ENCODE measurements around the gene SOCS6. TPM values are rescaled to one million over a fixed set of nuclear protein-coding genes. Genes with fewer than 3 reads are reported as not detected.

SOCS6 gene
- total RNA-seq, 4 donors from 2014 or later: 38.8 to 60.1 (median 41.1) TPM

GRCh38 chr18:70256184-70256583, 32.7 kb upstream of the SOCS6 start:
- TF ChIP-seq POLR2A (IDR thresholded peaks at IDR 0.05): no peak
- TF ChIP-seq CTCF (IDR thresholded peaks at IDR 0.05): no peak
- no peak overlapping the region for H3K4me3 ChIP-seq
- H3K27ac ChIP-seq: no peak overlapping the region
- no peak for DNase-seq
- no peaks in the 10 kb centered on the region for H3K36me3 ChIP-seq
- H3K27me3 ChIP-seq: no peaks in the 10 kb centered on the region
- no peaks in the 10 kb centered on the region for H3K4me1 ChIP-seq
- H3K9me3 ChIP-seq: no peaks in the 10 kb centered on the region

GRCh38 chr18:70256994-70257393, 31.9 kb upstream of the SOCS6 start:
- Histone ChIP-seq H3K4me1 (no peaks in the 10 kb centered on the region), H3K27me3 (no peaks in the 10 kb centered on the region), H3K4me3 (no peak overlapping the region), H3K9me3 (no peaks in the 10 kb centered on the region), H3K36me3 (no peaks in the 10 kb centered on the region), H3K27ac (no peak overlapping the region)
- TF ChIP-seq POLR2A (IDR thresholded peaks at IDR 0.05) (no peak), CTCF (IDR thresholded peaks at IDR 0.05) (no peak)
- no peak for DNase-seq

DNA sequence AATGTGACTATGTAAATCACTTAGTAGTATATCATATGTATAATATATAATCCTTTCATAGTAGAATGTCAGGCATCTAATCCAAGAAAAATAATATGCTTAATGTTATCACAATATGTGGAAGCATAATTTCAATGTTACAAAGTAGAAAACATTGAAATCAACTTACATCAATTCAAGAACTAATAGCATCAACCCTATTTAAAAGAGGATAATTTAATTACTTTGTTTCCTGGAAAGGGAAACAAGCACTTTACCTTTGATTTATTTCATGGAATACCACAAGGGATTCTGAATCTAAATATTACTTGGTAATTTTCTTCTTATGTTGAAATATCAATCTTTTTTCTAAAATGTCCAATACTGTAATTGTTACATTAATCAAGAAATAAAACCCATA, 30.6 kb upstream of the SOCS6 start:
- Histone ChIP-seq H3K27me3 (no peaks in the 10 kb centered on the region), H3K9me3 (no peaks in the 10 kb centered on the region), H3K27ac (no peak overlapping the region), H3K36me3 (no peaks in the 10 kb centered on the region), H3K4me1 (no peaks in the 10 kb centered on the region), H3K4me3 (no peak overlapping the region)
- no peak for DNase-seq
- no peak for TF ChIP-seq CTCF (IDR thresholded peaks at IDR 0.05)
- TF ChIP-seq POLR2A (IDR thresholded peaks at IDR 0.05): no peak

- TF ChIP-seq CTCF (IDR thresholded peaks at IDR 0.05) (no peak), POLR2A (IDR thresholded peaks at IDR 0.05) (no peak)
- H3K4me1 ChIP-seq: no peaks in the 10 kb centered on the region
- no peaks in the 10 kb centered on the region for H3K27me3 ChIP-seq
- no peaks in the 10 kb centered on the region for H3K9me3 ChIP-seq
- no peaks in the 10 kb centered on the region for H3K36me3 ChIP-seq
- DNase-seq: no peak
- no peak overlapping the region for H3K27ac ChIP-seq
- H3K4me3 ChIP-seq: no peak overlapping the region
Measured at GRCh38 chr18:70260683-70261082, 28.2 kb upstream of the SOCS6 start.

GRCh38 chr18:70261141-70261788, 27.6 kb upstream of the SOCS6 start:
- DNase-seq: no peak
- no peaks in the 10 kb centered on the region for H3K27me3 ChIP-seq
- H3K27ac ChIP-seq: no peak overlapping the region
- H3K36me3 ChIP-seq: no peaks in the 10 kb centered on the region
- no peaks in the 10 kb centered on the region for H3K9me3 ChIP-seq
- no peak for TF ChIP-seq POLR2A (IDR thresholded peaks at IDR 0.05)
- TF ChIP-seq CTCF (IDR thresholded peaks at IDR 0.05): no peak
- H3K4me1 ChIP-seq: no peaks in the 10 kb centered on the region
- H3K4me3 ChIP-seq: no peak overlapping the region

DNA sequence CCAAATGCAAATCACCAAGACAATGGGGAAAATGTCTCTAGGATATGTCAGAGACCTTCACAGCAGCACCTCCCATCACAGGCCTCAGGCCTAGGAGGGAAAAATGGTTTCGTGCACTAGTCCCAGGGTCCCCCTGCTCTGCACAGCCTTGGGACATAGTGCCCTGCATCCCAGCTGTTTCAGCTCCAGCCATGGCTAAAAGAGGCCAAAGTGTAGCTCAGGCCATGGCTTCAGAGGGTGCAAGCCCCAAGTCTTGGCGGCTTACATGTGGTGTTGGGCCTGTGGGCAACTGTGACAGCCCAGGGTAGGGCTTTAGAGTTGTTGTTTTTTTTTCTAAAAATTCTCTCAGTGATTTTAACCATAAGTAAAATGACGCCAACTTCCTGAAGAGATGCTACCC, 25.5 kb upstream of the SOCS6 start:
- Histone ChIP-seq H3K4me3 (no peak overlapping the region), H3K9me3 (no peaks in the 10 kb centered on the region), H3K27me3 (no peaks in the 10 kb centered on the region), H3K36me3 (no peaks in the 10 kb centered on the region), H3K27ac (no peak overlapping the region), H3K4me1 (no peaks in the 10 kb centered on the region)
- DNase-seq: no peak
- no peak for TF ChIP-seq CTCF (IDR thresholded peaks at IDR 0.05)
- no peak for TF ChIP-seq POLR2A (IDR thresholded peaks at IDR 0.05)
